SJSA1 (cell line): ENCODE results near the gene PEX14. TPM values are rescaled to one million over a fixed set of nuclear protein-coding genes. Genes with fewer than 3 reads are reported as not detected.

Source experiments
- DNase-seq, 2 experiments: peaks; one replicate each; pipeline ENCODE4 v3.0.0-alpha.2; 2015 to 2020; ENCODE audit warnings: low spot score in 2 of 2, low read depth in 1 of 2
- H3K27ac ChIP-seq: fragments of 250-450 bp; sonication (Bioruptor Pico); 2 replicates; pipeline ENCODE4 v1.5.1; 2020; ENCODE audit warnings: mild to moderate bottlenecking, moderate library complexity
- H3K27me3 ChIP-seq: fragments of 250-450 bp; sonication (Bioruptor Pico); replicated peaks from 2 replicates; pipeline ENCODE4 v1.5.1; 2020; ENCODE audit warnings: mild to moderate bottlenecking, moderate library complexity
- H3K36me3 ChIP-seq: fragments of 250-450 bp; sonication (Bioruptor Pico); 2 replicates; pipeline ENCODE4 v1.5.1; 2020; ENCODE audit warnings: mild to moderate bottlenecking
- H3K4me1 ChIP-seq: fragments of 250-450 bp; sonication (Bioruptor Pico); replicated peaks from 2 replicates; pipeline ENCODE4 v1.6.1; 2021; ENCODE audit warnings: mild to moderate bottlenecking
- H3K4me3 ChIP-seq: fragments of 250-450 bp; sonication (Bioruptor Pico); 2 replicates; pipeline ENCODE4 v1.5.1; 2020; ENCODE audit warnings: mild to moderate bottlenecking
- H3K9me3 ChIP-seq: fragments of 250-450 bp; sonication (Bioruptor Pico); replicated peaks from 2 replicates; pipeline ENCODE4 v1.5.1; 2020; ENCODE audit warnings: mild to moderate bottlenecking
- total RNA-seq: library from RNA; depleted of rRNA; stranded (reverse); fragments of >200 nt; shearing (Covaris generic); gene quantifications from 2 replicates; pipeline ENCODE4 v1.2.3, GENCODE V29; 2014

The PEX14 gene
- total RNA-seq, 1 experiment from 2014 or later: 13.8 TPM

DNA sequence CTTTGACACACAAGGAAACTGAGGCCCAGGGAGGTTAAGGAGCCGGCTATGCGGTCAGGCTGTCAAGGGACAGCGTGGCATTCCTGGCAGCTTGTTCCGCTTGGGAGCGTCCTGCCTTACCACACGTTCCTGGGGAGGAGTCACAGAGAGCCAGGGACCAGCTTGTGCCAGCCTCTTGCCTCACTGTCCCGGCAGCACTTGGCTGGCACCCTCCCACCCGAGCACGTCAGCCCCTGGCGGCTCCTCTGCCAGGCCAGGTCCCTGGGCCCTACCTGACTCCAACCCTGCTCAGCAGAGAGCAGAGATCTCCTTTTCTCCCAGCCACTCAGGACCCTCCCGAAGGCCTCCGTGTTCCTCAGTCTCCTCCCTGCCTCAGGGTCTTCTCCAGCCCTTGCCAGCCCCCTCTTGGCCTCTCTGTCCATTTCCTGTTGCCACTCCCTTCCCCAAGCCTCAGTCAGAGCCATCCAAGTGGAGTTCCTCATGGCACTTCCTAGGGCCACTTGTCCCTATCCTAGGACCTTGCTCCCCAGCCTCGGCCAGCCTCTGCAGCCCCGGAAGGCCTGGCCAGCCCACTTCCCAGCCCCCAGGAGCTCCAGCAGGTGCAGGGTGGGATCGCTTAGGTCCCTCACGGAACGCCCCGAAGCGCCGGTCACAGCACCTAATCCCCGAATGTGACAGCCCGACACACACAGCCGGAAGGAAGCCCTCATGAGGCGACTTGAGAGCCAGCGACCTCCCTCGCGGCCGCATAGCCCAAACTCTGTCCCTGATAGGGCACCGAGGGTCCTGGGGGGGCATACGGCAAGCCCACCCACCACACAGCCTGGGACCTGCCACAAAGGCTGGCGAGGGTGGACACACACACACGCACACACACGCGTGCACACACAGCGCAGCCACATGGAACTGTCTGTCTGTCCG is 191.4 kb downstream of the PEX14 start:
- Histone ChIP-seq H3K4me3 (no peak overlapping the region), H3K27ac (no peak overlapping the region), H3K27me3 (peaks cover 30% of the 10 kb centered on the region), H3K9me3 (no peaks in the 10 kb centered on the region), H3K4me1 (no peaks in the 10 kb centered on the region), H3K36me3 (no peaks in the 10 kb centered on the region)
- DNase-seq: no peak

- Histone ChIP-seq H3K4me1 (no peaks in the 10 kb centered on the region), H3K9me3 (no peaks in the 10 kb centered on the region), H3K4me3 (no peak overlapping the region), H3K27me3 (peaks cover 35% of the 10 kb centered on the region), H3K36me3 (no peaks in the 10 kb centered on the region), H3K27ac (no peak overlapping the region)
- DNase-seq: no peak
Observed at GRCh38 chr1:10667861-10668761, 193.4 kb downstream of the PEX14 start.

- DNase-seq: no peak
- Histone ChIP-seq H3K27ac (no peak overlapping the region), H3K4me3 (no peak overlapping the region), H3K36me3 (no peaks in the 10 kb centered on the region), H3K4me1 (no peaks in the 10 kb centered on the region), H3K9me3 (no peaks in the 10 kb centered on the region), H3K27me3 (peaks cover 35% of the 10 kb centered on the region)
Observed at GRCh38 chr1:10669570-10669969, 194.8 kb downstream of the PEX14 start.

DNA sequence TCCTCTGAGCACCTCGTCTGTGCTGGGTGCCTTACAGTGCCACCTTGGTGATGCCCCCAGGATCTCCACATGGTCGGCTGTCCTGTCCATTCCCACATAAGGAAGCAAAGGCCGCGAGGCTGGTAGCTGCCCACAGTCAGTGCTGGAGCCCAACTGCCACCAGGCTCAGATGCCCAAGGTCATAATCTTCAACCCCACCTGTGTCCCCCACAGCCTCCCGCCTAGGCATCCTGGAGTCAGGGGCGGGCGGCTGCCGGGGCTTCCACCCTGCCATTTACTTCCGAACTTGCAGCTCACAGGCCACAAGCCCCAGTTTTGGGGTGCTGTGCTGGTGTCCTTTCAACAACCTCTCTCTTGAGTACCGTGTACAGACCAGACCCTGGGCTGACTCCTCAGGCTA is 195.4 kb downstream of the PEX14 start:
- Histone ChIP-seq H3K27ac (no peak overlapping the region), H3K4me3 (no peak overlapping the region), H3K36me3 (no peaks in the 10 kb centered on the region), H3K27me3 (peaks cover 37% of the 10 kb centered on the region), H3K9me3 (no peaks in the 10 kb centered on the region), H3K4me1 (no peaks in the 10 kb centered on the region)
- DNase-seq: no peak

DNA sequence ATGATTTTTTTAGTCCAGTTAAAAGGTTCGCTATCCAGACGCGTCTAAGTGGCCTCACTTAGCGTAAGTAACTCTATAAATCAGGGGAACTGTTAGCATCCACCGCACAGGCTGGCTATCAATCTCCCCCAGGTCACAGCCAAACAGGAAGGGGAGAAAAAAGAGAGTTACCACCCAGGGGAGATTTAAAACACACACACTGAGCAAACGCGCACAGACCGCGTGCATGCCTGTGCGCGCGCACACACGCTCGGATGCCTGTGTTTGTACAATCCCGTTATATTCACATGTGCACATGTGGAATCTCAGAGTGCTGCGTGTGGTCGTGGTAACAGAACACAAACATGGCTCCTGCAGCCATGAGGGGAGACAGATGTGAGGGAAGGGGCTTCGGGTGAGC is 196.3 kb downstream of the PEX14 start:
- no peaks in the 10 kb centered on the region for H3K4me1 ChIP-seq
- H3K9me3 ChIP-seq: no peaks in the 10 kb centered on the region
- DNase-seq: no peak
- no peak overlapping the region for H3K27ac ChIP-seq
- H3K36me3 ChIP-seq: no peaks in the 10 kb centered on the region
- peaks cover 37% of the 10 kb centered on the region for H3K27me3 ChIP-seq
- no peak overlapping the region for H3K4me3 ChIP-seq

DNA sequence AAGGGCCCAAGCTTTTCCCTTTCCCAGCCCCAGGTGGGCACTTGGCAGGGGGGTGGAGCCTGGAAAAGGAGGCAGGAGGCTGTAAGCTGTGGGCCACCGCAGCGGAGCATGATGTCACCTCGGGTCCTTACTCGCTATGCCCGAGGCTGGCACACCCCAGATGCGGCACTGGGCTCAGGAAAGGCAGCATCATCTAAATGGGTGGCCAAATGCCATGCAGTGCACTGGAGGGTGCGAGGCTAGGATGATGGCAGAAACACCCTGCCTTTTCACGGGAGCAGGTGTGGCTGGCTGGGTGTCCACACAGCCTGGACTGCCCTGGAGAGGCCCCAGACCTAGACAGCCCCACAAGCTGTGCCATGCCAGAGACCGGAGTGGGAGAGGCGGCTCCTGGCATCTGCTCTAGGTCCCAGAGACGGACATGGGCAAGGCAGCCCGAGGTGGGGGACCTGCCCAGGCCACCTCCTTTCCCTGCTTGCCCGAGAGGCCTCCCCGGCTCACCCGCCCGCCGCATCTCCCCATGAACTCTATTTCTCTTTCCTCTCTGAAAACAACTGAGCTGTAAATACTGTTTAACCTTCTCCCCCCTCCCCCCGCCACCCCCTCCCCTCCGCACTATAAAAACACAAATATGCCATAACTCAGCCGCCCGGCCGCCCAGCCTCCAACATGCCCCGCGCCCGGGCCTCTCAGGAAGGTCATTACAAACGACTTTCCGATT is 197.0 kb downstream of the PEX14 start:
- no peak for DNase-seq
- Histone ChIP-seq H3K36me3 (no peaks in the 10 kb centered on the region), H3K27ac (no peak overlapping the region), H3K9me3 (no peaks in the 10 kb centered on the region), H3K27me3 (peaks cover 34% of the 10 kb centered on the region), H3K4me1 (no peaks in the 10 kb centered on the region), H3K4me3 (no peak overlapping the region)

GRCh38 chr1:10672343-10673050 is 197.7 kb downstream of the PEX14 start:
- H3K36me3 ChIP-seq: no peaks in the 10 kb centered on the region
- H3K27me3 ChIP-seq: peaks cover 29% of the 10 kb centered on the region
- H3K4me1 ChIP-seq: no peaks in the 10 kb centered on the region
- no peak overlapping the region for H3K27ac ChIP-seq
- H3K9me3 ChIP-seq: no peaks in the 10 kb centered on the region
- no peak for DNase-seq
- H3K4me3 ChIP-seq: no peak overlapping the region

- no peak overlapping the region for H3K4me3 ChIP-seq
- peaks cover 25% of the 10 kb centered on the region for H3K27me3 ChIP-seq
- no peaks in the 10 kb centered on the region for H3K36me3 ChIP-seq
- H3K4me1 ChIP-seq: no peaks in the 10 kb centered on the region
- no peak overlapping the region for H3K27ac ChIP-seq
- no peak for DNase-seq
- no peaks in the 10 kb centered on the region for H3K9me3 ChIP-seq
Observed at GRCh38 chr1:10673109-10673711, 198.5 kb downstream of the PEX14 start.

DNA sequence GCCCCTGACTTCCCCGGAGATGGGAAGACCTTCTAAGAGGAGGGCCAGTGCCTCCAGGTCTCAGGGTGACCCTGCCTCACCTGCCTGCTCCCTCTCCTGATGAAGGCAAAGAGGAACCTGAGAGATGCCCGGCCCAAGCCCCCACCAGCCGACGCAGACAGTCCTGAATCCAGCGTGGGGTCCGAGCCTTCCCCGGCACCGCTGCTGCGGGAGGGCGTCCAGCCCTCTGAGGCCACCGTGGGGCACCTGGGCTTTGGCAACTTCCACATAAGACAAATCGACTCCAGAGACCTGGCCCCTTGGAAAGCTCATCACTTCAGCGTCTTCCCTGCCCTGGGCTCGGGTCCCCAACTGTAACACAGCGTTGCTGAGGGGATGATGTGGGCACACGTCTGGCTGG is 199.5 kb downstream of the PEX14 start:
- Histone ChIP-seq H3K27me3 (peaks cover 17% of the 10 kb centered on the region), H3K4me1 (no peaks in the 10 kb centered on the region), H3K4me3 (no peak overlapping the region), H3K36me3 (no peaks in the 10 kb centered on the region), H3K9me3 (no peaks in the 10 kb centered on the region), H3K27ac (no peak overlapping the region)
- DNase-seq: no peak

- Histone ChIP-seq H3K4me1 (no peaks in the 10 kb centered on the region), H3K27me3 (peaks cover 15% of the 10 kb centered on the region), H3K9me3 (no peaks in the 10 kb centered on the region), H3K4me3 (no peak overlapping the region), H3K27ac (no peak overlapping the region), H3K36me3 (no peaks in the 10 kb centered on the region)
- no peak for DNase-seq
Observed at GRCh38 chr1:10674700-10675609, 200.2 kb downstream of the PEX14 start.

GRCh38 chr1:10675813-10676212 is 201.1 kb downstream of the PEX14 start:
- H3K27ac ChIP-seq: no peak overlapping the region
- no peaks in the 10 kb centered on the region for H3K4me1 ChIP-seq
- H3K9me3 ChIP-seq: no peaks in the 10 kb centered on the region
- no peaks in the 10 kb centered on the region for H3K36me3 ChIP-seq
- DNase-seq: no peak
- H3K27me3 ChIP-seq: peaks cover 11% of the 10 kb centered on the region
- no peak overlapping the region for H3K4me3 ChIP-seq

DNA sequence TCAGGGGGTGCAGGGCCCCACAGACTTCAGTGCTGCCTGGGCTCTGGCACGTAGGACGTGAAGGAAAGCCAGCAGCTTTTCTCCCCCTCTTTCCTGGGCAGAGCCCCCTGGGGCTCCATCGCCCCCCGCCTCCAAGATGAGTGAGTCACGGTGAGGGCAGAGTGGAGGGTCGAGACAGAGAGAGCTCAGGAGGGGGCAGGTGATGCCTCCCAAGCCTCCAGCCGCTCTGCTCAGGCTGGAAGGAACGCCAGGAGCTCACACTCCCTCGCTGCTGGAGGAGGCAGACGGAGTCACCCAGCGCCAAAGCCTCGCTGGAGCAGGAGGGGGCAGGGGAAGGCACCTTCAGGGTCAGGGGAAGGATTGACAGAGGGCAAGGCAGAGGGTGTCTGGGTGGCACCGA is 202.2 kb downstream of the PEX14 start:
- Histone ChIP-seq H3K4me1 (no peaks in the 10 kb centered on the region), H3K27ac (no peak overlapping the region), H3K27me3 (peaks cover 6% of the 10 kb centered on the region; the same call in 1 of the 2 replicates), H3K36me3 (no peaks in the 10 kb centered on the region), H3K9me3 (no peaks in the 10 kb centered on the region), H3K4me3 (no peak overlapping the region)
- no peak for DNase-seq
